IMR-90 (cell line): ENCODE results near the gene PLXDC2. TPM values are rescaled to one million over a fixed set of nuclear protein-coding genes. Genes with fewer than 3 reads are reported as not detected.

Experiments used
- ATAC-seq: fragments of 200-7000 bp; cut with Tn5 transposase; 2 replicates; pipeline ENCODE4 v1.9.1; 2020; ENCODE audit warnings: low read depth, mild to moderate bottlenecking, moderate library complexity
- BruUV-seq: library from RNA; stranded (reverse); fragments of 400-500 nt; replicated peaks from 2 replicates; lab custom pipeline; 2021; lab: Mats Ljungman, UMichigan
- CTCF ChIA-PET: fragments of 300-600 bp; formaldehyde crosslinking; extraction: SDS; loops from one replicate; lab custom pipeline; 2021; ENCODE audit warnings: antibody characterized with exemption; lab: Yijun Ruan, JAX
- POLR2A ChIA-PET: fragments of 300-600 bp; sonication (Branson Sonifier 250); formaldehyde crosslinking; loops from one replicate; lab custom pipeline; 2022; ENCODE audit warnings: antibody characterized with exemption; ENCODE audit not compliant: unreplicated experiment; lab: Charles Lee
- DNase-seq: peaks from one replicate; pipeline ENCODE4 v3.0.0; 2013
- H2AFZ ChIP-seq: replicated peaks from 2 replicates; pipeline ENCODE3; 2013; ENCODE audit warnings: low read length, mild to moderate bottlenecking; ENCODE audit not compliant: poor library complexity
- H2AK5ac ChIP-seq: 2 replicates; pipeline ENCODE4 v1.6.1; 2013; ENCODE audit warnings: low read depth, low read length, inconsistent platforms
- H2AK9ac ChIP-seq: replicated peaks from 2 replicates; pipeline ENCODE3; 2013; ENCODE audit warnings: mild to moderate bottlenecking, low read depth, low read length, moderate library complexity; ENCODE audit not compliant: poor library complexity
- H2BK120ac ChIP-seq: 2 replicates; pipeline ENCODE4 v1.6.1; 2013; ENCODE audit warnings: low read depth, low read length, inconsistent platforms
- H2BK15ac ChIP-seq: 3 replicates; pipeline ENCODE4 v1.6.1; 2013; ENCODE audit warnings: low read depth, low read length, inconsistent platforms
- H2BK20ac ChIP-seq: 2 replicates; pipeline ENCODE4 v1.6.1; 2013; ENCODE audit warnings: low read depth, mild to moderate bottlenecking, inconsistent platforms, low read length, moderate library complexity
- H2BK5ac ChIP-seq: 2 replicates; pipeline ENCODE4 v1.6.1; 2013; ENCODE audit warnings: mild to moderate bottlenecking, low read depth, low read length, inconsistent platforms; ENCODE audit not compliant: poor library complexity, severe bottlenecking
- H3K14ac ChIP-seq: replicated peaks from 2 replicates; pipeline ENCODE4 v1.6.1; 2013; ENCODE audit warnings: low read depth, low read length, inconsistent platforms
- H3K18ac ChIP-seq: 2 replicates; pipeline ENCODE4 v1.6.1; 2013; ENCODE audit warnings: low read depth, low read length, control low read depth
- H3K23ac ChIP-seq: 2 replicates; pipeline ENCODE4 v1.6.1; 2013; ENCODE audit warnings: low read depth, low read length, inconsistent platforms
- H3K27ac ChIP-seq: 2 replicates; pipeline ENCODE4 v1.5.1; 2013; ENCODE audit warnings: mild to moderate bottlenecking, control low read depth, low read length; ENCODE audit not compliant: insufficient read depth
- H3K27me3 ChIP-seq: 2 replicates; pipeline ENCODE4 v1.6.1; 2013; ENCODE audit warnings: low read length; ENCODE audit not compliant: control insufficient read depth, insufficient read depth
- H3K36me3 ChIP-seq: 2 replicates; pipeline ENCODE4 v1.6.1; 2013; ENCODE audit warnings: low read length, mixed read lengths; ENCODE audit not compliant: control insufficient read depth, insufficient read depth
- H3K4ac ChIP-seq: 2 replicates; pipeline ENCODE4 v1.6.1; 2013; ENCODE audit warnings: low read depth, low read length, inconsistent platforms
- H3K4me1 ChIP-seq: 2 replicates; pipeline ENCODE4 v1.6.1; 2013; ENCODE audit warnings: low read length, mixed read lengths; ENCODE audit not compliant: control insufficient read depth, insufficient read depth
- H3K4me2 ChIP-seq: 2 replicates; pipeline ENCODE4 v1.6.1; 2013; ENCODE audit warnings: low read depth, mild to moderate bottlenecking, control low read depth, low read length, moderate library complexity
- H3K4me3 ChIP-seq: 2 replicates; pipeline ENCODE4 v1.5.1; 2013; ENCODE audit warnings: low read depth, mild to moderate bottlenecking, control low read depth, low read length, moderate library complexity; ENCODE audit not compliant: insufficient read depth
- H3K56ac ChIP-seq: 2 replicates; pipeline ENCODE4 v1.6.1; 2013; ENCODE audit warnings: low read length, inconsistent platforms; ENCODE audit not compliant: insufficient read depth; ENCODE audit errors: extremely low read depth
- H3K79me1 ChIP-seq, 2 experiments: 2 replicates each; pipeline ENCODE4 v1.6.1; 2013; ENCODE audit warnings: low read length in 2 of 2, inconsistent platforms in 1 of 2, low read depth in 1 of 2
- H3K9ac ChIP-seq: 2 replicates; pipeline ENCODE4 v1.6.1; 2013; ENCODE audit warnings: low read depth, low read length, control low read depth
- H3K9me1 ChIP-seq: 2 replicates; pipeline ENCODE4 v1.6.1; 2013; ENCODE audit warnings: low read length, inconsistent platforms; ENCODE audit not compliant: insufficient read depth
- H3K9me3 ChIP-seq: 2 replicates; pipeline ENCODE4 v1.6.1; 2013; ENCODE audit warnings: low read length; ENCODE audit not compliant: control insufficient read depth, insufficient read depth
- H4K20me1 ChIP-seq: 2 replicates; pipeline ENCODE4 v1.6.1; 2013; ENCODE audit warnings: low read length, inconsistent platforms; ENCODE audit not compliant: insufficient read depth
- H4K5ac ChIP-seq: 2 replicates; pipeline ENCODE4 v1.6.1; 2013; ENCODE audit warnings: mild to moderate bottlenecking, low read depth, low read length, control low read depth
- H4K8ac ChIP-seq, 2 experiments: 2 replicates each; pipeline ENCODE4 v1.6.1; 2013; ENCODE audit warnings: low read depth in 2 of 2, low read length in 2 of 2, control low read depth in 1 of 2, inconsistent platforms in 1 of 2
- H4K91ac ChIP-seq: 2 replicates; pipeline ENCODE4 v1.6.1; 2013; ENCODE audit warnings: low read depth, low read length, inconsistent platforms; ENCODE audit not compliant: insufficient read depth
- CEBPB ChIP-seq: IDR thresholded peaks from 2 replicates; pipeline ENCODE4 v1.6.1; 2012; ENCODE audit warnings: low read depth, low read length, improper control_type of control experiment
- CHD1 ChIP-seq: IDR thresholded peaks from 2 replicates; pipeline ENCODE4 v1.6.1; 2012; ENCODE audit warnings: low read depth, low read length, improper control_type of control experiment
- FOS ChIP-seq: fragments of 150-350 bp; IDR thresholded peaks from 2 replicates; pipeline ENCODE4 v1.6.1; 2016; ENCODE audit warnings: low read depth, low read length
- MAZ ChIP-seq: IDR thresholded peaks from 2 replicates; pipeline ENCODE4 v1.6.1; 2012; ENCODE audit warnings: low read depth, mild to moderate bottlenecking, low read length, improper control_type of control experiment, moderate library complexity, borderline replicate concordance
- MXI1 ChIP-seq: IDR thresholded peaks from 2 replicates; pipeline ENCODE4 v1.6.1; 2012; ENCODE audit warnings: low read depth, mild to moderate bottlenecking, low read length, moderate library complexity, borderline replicate concordance
- NFE2L2 ChIP-seq: fragments of 150-350 bp; IDR thresholded peaks from 2 replicates; pipeline ENCODE4 v1.6.1; 2016; ENCODE audit warnings: low read depth, mild to moderate bottlenecking, low read length
- RAD21 ChIP-seq: IDR thresholded peaks from 2 replicates; pipeline ENCODE4 v1.6.1; 2012; ENCODE audit warnings: low read length, improper control_type of control experiment
- RCOR1 ChIP-seq: IDR thresholded peaks from 2 replicates; pipeline ENCODE4 v1.6.1; 2012; ENCODE audit warnings: mild to moderate bottlenecking, low read length, improper control_type of control experiment; ENCODE audit not compliant: insufficient replicate concordance
- RFX5 ChIP-seq: IDR thresholded peaks from 2 replicates; pipeline ENCODE4 v1.8.0; 2012; ENCODE audit warnings: low read depth, mild to moderate bottlenecking, low read length, moderate library complexity
- WGBS, 2 experiments: methylation state at CpG; one replicate each; pipeline versions ENCODE4 v1.1.5 to v1.1.7; 2013; ENCODE audit warnings: missing lambda C conversion rate in 2 of 2; ENCODE audit not compliant: insufficient read length in 1 of 2; ENCODE audit errors: extremely low coverage in 2 of 2; 5-methylcytosine and 5-hydroxymethylcytosine counted together
- dilution Hi-C: fragments of 300-500 bp; cut with HindIII; formaldehyde crosslinking; loops from one replicate; pipeline ENCODE4 v1.14.3; 2018; ENCODE audit warnings: low sequenced_read_pairs; ENCODE audit not compliant: unreplicated experiment
- in situ Hi-C: fragments of 300-500 bp; cut with MboI; formaldehyde crosslinking; loops from 3 replicates; pipeline ENCODE4 v1.14.3; 2019; ENCODE audit warnings: low sequenced_read_pairs, inconsistent platforms, mixed read lengths
- intact Hi-C: fragments of 100-400 bp; cut with micrococcal nuclease; formaldehyde crosslinking; loops from 2 replicates; pipeline ENCODE4 v1.10.0; 2022
- polyA plus RNA-seq, 3 experiments: library from polyadenylated mRNA; depleted of rRNA; stranded (reverse); fragments of >200 nt; gene quantifications; 2 replicates each; pipeline ENCODE4 v1.2.3, GENCODE V29; 2012; ENCODE audit warnings: low replicate concordance in 1 of 3
- total RNA-seq: library from RNA; depleted of rRNA; stranded (reverse); fragments of >200 nt; gene quantifications from 2 replicates; pipeline ENCODE4 v1.2.3, GENCODE V29; 2012
- TF ChIP-seq, protein P1 (sequence below): fragments of 150-350 bp; IDR thresholded peaks from 2 replicates; pipeline ENCODE4 v1.6.1; 2016; ENCODE audit warnings: low read depth, mild to moderate bottlenecking, low read length, moderate library complexity, borderline replicate concordance
- TF ChIP-seq, protein P2 (sequence below): conservative IDR thresholded peaks from 2 replicates; pipeline ENCODE4 v1.5.1; 2012; ENCODE audit warnings: mild to moderate bottlenecking, low read depth, low read length, improper control_type of control experiment

PLXDC2 gene
- total and polyA plus RNA-seq, 2 of the 4 experiments (the other 2 are of a cell fraction), result 3.2 to 6.1 TPM

DNA sequence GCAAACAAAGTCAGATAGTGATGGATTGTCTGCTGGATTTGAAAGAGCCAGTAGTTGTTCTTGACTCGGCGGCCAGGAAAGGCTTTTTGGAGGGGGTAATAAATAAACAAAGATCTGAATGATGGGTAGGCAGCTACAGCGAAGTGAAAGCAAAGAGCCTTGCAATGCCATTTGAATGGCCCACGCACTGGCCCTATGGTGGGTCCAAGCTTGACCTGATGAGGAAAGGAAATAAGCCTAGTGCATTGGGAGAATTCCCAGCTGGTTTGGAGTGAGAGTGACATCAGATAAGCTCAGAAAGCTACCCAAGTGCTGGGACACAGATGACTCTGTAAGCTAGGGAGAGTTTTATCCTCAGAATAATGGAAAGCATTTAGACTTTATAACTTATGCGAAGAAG, 365.2 kb downstream of the PLXDC2 start:
- 7% methylated on average over 2 of the region's 5 CpGs; no CpG with 5 or more reads in 1 of the 2 experiments for WGBS, 2 experiments
- H2AK9ac ChIP-seq, result no peak overlapping the region

More for the DNA sequence above, 365.2 kb downstream of the PLXDC2 start:
- Histone ChIP-seq H3K23ac (no peak overlapping the region; the same call in 1 of the 2 replicates), H4K20me1 (no peaks in the 10 kb centered on the region), H2AFZ (peak overlapping the region; percentile 72), H2BK20ac (no peak overlapping the region), H3K56ac (no peak overlapping the region), H3K14ac (no peak overlapping the region), H3K79me1 (no peaks in the 10 kb centered on the region), H2BK120ac (no peak overlapping the region), H2BK5ac (no peak overlapping the region), H2AK5ac (no peak overlapping the region), H3K9me1 (no peaks in the 10 kb centered on the region), H3K27me3 (no peaks in the 10 kb centered on the region), H4K8ac (no peak overlapping the region), H3K4ac (no peak overlapping the region), H3K9me3 (no peaks in the 10 kb centered on the region), H3K27ac (no peak overlapping the region), H4K5ac (no peak overlapping the region), H3K4me3 (peak overlapping the region; percentile 19; the same call in 1 of the 2 replicates), H3K9ac (no peak overlapping the region), H4K91ac (no peak overlapping the region), H3K36me3 (no peaks in the 10 kb centered on the region), H3K4me1 (no peaks in the 10 kb centered on the region), H3K4me2 (peak overlapping the region; percentile 46), H2BK15ac (no peak overlapping the region), H3K18ac (no peak overlapping the region)
- in situ Hi-C loops (no loop called here), intact Hi-C loops (loop anchor here (5.0 kb wide), 1 partner anchor 364 kb away; the partner anchor contains the start of gene PLXDC2), dilution Hi-C loops (no loop called here)
- POLR2A ChIA-PET, result no interaction called here
- CTCF ChIA-PET, result no interaction called here
- DNase-seq, result peak; percentile 3
- TF ChIP-seq, protein P1, sequence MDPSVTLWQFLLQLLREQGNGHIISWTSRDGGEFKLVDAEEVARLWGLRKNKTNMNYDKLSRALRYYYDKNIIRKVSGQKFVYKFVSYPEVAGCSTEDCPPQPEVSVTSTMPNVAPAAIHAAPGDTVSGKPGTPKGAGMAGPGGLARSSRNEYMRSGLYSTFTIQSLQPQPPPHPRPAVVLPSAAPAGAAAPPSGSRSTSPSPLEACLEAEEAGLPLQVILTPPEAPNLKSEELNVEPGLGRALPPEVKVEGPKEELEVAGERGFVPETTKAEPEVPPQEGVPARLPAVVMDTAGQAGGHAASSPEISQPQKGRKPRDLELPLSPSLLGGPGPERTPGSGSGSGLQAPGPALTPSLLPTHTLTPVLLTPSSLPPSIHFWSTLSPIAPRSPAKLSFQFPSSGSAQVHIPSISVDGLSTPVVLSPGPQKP, result no peak
- TF ChIP-seq CHD1 (no peak), RCOR1 (no peak), MXI1 (no peak), CEBPB (no peak), NFE2L2 (no peak), RAD21 (no peak), FOS (no peak), RFX5 (no peak), MAZ (no peak)
- TF ChIP-seq, protein P2, sequence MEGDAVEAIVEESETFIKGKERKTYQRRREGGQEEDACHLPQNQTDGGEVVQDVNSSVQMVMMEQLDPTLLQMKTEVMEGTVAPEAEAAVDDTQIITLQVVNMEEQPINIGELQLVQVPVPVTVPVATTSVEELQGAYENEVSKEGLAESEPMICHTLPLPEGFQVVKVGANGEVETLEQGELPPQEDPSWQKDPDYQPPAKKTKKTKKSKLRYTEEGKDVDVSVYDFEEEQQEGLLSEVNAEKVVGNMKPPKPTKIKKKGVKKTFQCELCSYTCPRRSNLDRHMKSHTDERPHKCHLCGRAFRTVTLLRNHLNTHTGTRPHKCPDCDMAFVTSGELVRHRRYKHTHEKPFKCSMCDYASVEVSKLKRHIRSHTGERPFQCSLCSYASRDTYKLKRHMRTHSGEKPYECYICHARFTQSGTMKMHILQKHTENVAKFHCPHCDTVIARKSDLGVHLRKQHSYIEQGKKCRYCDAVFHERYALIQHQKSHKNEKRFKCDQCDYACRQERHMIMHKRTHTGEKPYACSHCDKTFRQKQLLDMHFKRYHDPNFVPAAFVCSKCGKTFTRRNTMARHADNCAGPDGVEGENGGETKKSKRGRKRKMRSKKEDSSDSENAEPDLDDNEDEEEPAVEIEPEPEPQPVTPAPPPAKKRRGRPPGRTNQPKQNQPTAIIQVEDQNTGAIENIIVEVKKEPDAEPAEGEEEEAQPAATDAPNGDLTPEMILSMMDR, result no peak
- BruUV-seq, result no TSS peak
- peak; percentile 40 for ATAC-seq
